Pancreas (tissue), 10 donors: ENCODE results near the gene ZP1. TPM values are rescaled to one million over a fixed set of nuclear protein-coding genes. Genes with fewer than 3 reads are reported as not detected.

Experiments
- ATAC-seq, 4 donors: fragments of 200-7000 bp; cut with Tn5 transposase; one replicate each; pipeline versions ENCODE4 v1.8.0 to v1.9.1; 2020; ENCODE audit warnings: mild to moderate bottlenecking in 4 of 4, moderate library complexity in 4 of 4
- DNase-seq, 6 donors: peaks; one replicate each; pipeline ENCODE4 v3.0.0-alpha.2; 2020
- FAIRE-seq: peaks from 2 replicates; lab custom pipeline; 2012; peaks lifted over from hg19 to GRCh38; lab: Jason Lieb, UNC
- H3K27ac ChIP-seq, 4 donors: fragments of 200-600 bp; sonication (generic); 1 replicate in 3 of 4; 2 replicates in 1 of 4; pipeline versions ENCODE4 v1.5.0 to v1.8.0; 2020
- H3K27me3 ChIP-seq, 4 donors: fragments of 200-600 bp; one replicate each; pipeline ENCODE4 v1.8.0; 2021
- H3K36me3 ChIP-seq, 3 donors: fragments of 200-600 bp; sonication (generic) in 1 of 3; one replicate each; pipeline versions ENCODE4 v1.5.0 to v1.8.0; 2020 to 2021
- H3K4me1 ChIP-seq, 3 donors: fragments of 200-600 bp; one replicate each; pipeline ENCODE4 v1.8.0; 2021
- H3K4me3 ChIP-seq, 4 donors: fragments of 200-600 bp; sonication (generic) in 2 of 4; one replicate each; pipeline versions ENCODE4 v1.5.0 to v1.8.0; 2020 to 2021
- H3K9me3 ChIP-seq, 4 donors: fragments of 200-600 bp; one replicate each; pipeline ENCODE4 v1.8.0; 2021
- CTCF ChIP-seq, 4 donors: fragments of 200-600 bp; sonication (generic) in 3 of 4; IDR thresholded peaks; one replicate each; pipeline versions ENCODE4 v1.5.0 to v1.8.0; 2021; ENCODE audit warnings: antibody characterized with exemption in 4 of 4
- WGBS, 2 donors: extraction: QIAGEN DNeasy Blood & Tissue Kit; methylation state at CpG; one replicate each; pipeline ENCODE4 v1.1.7; 2013; 5-methylcytosine and 5-hydroxymethylcytosine counted together
- intact Hi-C, 3 donors: fragments of 100-400 bp; cut with DNase I; formaldehyde crosslinking; loops; one replicate each; pipeline versions ENCODE4 v1.11.1 to v1.14.2; 2022
- polyA plus RNA-seq, 2 donors: library from polyadenylated mRNA; stranded (reverse); fragments of 200-250 nt; gene quantifications; one replicate each; pipeline ENCODE4 v1.2.3, GENCODE V29; 2013
- total RNA-seq, 6 donors: library from RNA; stranded (reverse); fragmentation: NEBNext Ultra II Directional in 4 of 6; extraction: Animal tissue kit (Norgen Biotek cat#: 25700) in 4 of 6; gene quantifications; one replicate each; pipeline versions ENCODE4 v1.2.1 to v1.2.4, GENCODE V29; 2021 to 2023
- donor health status: healthy with polysubstance abuse.
- donor health status: DM: no; HTN: no; CAD: no; lungs with moderate emphysema.
- donor health status: DM: no; HTN: no; CAD: no.
- donor health status: control.
- donor health status: control.
- donor health status: Bipolar disorder and iron deficiency.
- donor health status: DM: yes; HTN: yes; CAD: no.
- donor health status: DM: no; HTN: no; CAD: no.
- donor health status: DM: no; HTN: no; CAD: no.
- donor health status: DM: yes; HTN: yes; CAD: no.

The ZP1 gene
- total and polyA plus RNA-seq, 8 donors = 0.34 to 1.5 TPM; not detected in 6

- WGBS, 2 donors = 93 to 100% methylated on average over 1 of the region's 1 CpG
- ATAC-seq = no peak
- no peak for TF ChIP-seq CTCF (IDR thresholded peaks at IDR 0.05)
Measured at GRCh38 chr11:60917267-60917666, 49.9 kb downstream of the ZP1 start.

GRCh38 chr11:60918251-60918938, 51.1 kb downstream of the ZP1 start:
- Histone ChIP-seq H3K27me3 (no peaks in the 10 kb centered on the region), H3K27ac (no peak overlapping the region), H3K4me3 (no peak overlapping the region), H3K9me3 (no peaks in the 10 kb centered on the region), H3K36me3 (peaks cover 0 to 26% (median 9%) of the 10 kb centered on the region in 3 donors), H3K4me1 (peaks cover 0 to 9% (median 9%) of the 10 kb centered on the region in 3 donors)
- no peak for ATAC-seq
- TF ChIP-seq CTCF (IDR thresholded peaks at IDR 0.05) = no peak
- WGBS, 2 donors = 87 to 91% methylated on average over 4 of the region's 4 CpGs
- no peak for DNase-seq
- FAIRE-seq = no peak
- intact Hi-C loops = no loop called here

More at GRCh38 chr11:60917267-60917666, 49.9 kb downstream of the ZP1 start:
- Histone ChIP-seq H3K4me1 (peaks cover 0 to 9% (median 9%) of the 10 kb centered on the region in 3 donors), H3K27me3 (no peaks in the 10 kb centered on the region), H3K36me3 (peaks cover 0 to 22% (median 9%) of the 10 kb centered on the region in 3 donors), H3K4me3 (no peak overlapping the region), H3K9me3 (no peaks in the 10 kb centered on the region), H3K27ac (no peak overlapping the region)
- DNase-seq (no peak), FAIRE-seq (no peak)
- intact Hi-C loops = no loop called here

GRCh38 chr11:60918939-60919265, 51.6 kb downstream of the ZP1 start:
- Histone ChIP-seq H3K4me1 (peaks cover 0 to 9% (median 9%) of the 10 kb centered on the region in 3 donors), H3K36me3 (peaks cover 0 to 26% (median 9%) of the 10 kb centered on the region in 3 donors), H3K27me3 (no peaks in the 10 kb centered on the region), H3K4me3 (no peak overlapping the region), H3K9me3 (no peaks in the 10 kb centered on the region), H3K27ac (no peak overlapping the region)
- ATAC-seq (no peak), DNase-seq (no peak), FAIRE-seq (no peak)
- no peak for TF ChIP-seq CTCF (IDR thresholded peaks at IDR 0.05)
- WGBS, 2 donors = 67 to 72% methylated on average over 2 of the region's 2 CpGs
- intact Hi-C loops = no loop called here

GRCh38 chr11:60919320-60919719, 52.0 kb downstream of the ZP1 start:
- H3K36me3 ChIP-seq = peaks cover 0 to 26% (median 9%) of the 10 kb centered on the region in 3 donors
- ATAC-seq = no peak
- 94 to 95% methylated on average over 1 of the region's 1 CpG for WGBS, 2 donors
- H3K27ac ChIP-seq = no peak overlapping the region
- TF ChIP-seq CTCF (IDR thresholded peaks at IDR 0.05) = no peak
- intact Hi-C loops = no loop called here
- H3K4me1 ChIP-seq = peaks cover 0 to 9% (median 9%) of the 10 kb centered on the region in 3 donors
- DNase-seq = no peak
- no peak for FAIRE-seq
- H3K27me3 ChIP-seq = no peaks in the 10 kb centered on the region
- no peaks in the 10 kb centered on the region for H3K9me3 ChIP-seq
- H3K4me3 ChIP-seq = no peak overlapping the region

- no peak for TF ChIP-seq CTCF (IDR thresholded peaks at IDR 0.05)
- no peak for DNase-seq
- no peak for FAIRE-seq
- Histone ChIP-seq H3K9me3 (no peaks in the 10 kb centered on the region), H3K4me3 (no peak overlapping the region), H3K27ac (no peak overlapping the region), H3K27me3 (no peaks in the 10 kb centered on the region), H3K36me3 (peaks cover 0 to 26% (median 9%) of the 10 kb centered on the region in 3 donors), H3K4me1 (peaks cover 3 to 11% (median 9%) of the 10 kb centered on the region in 3 donors)
- intact Hi-C loops = no loop called here
- no peak for ATAC-seq
- 58 to 69% methylated on average over 2 of the region's 2 CpGs for WGBS, 2 donors
Measured at GRCh38 chr11:60919956-60920355, 52.6 kb downstream of the ZP1 start.
